Medulla oblongata (tissue), 1 donor: Measurements from ENCODE around the gene CCL7.

Experiments used
- DNase-seq: peaks from one replicate; pipeline ENCODE4 v3.0.0-alpha.2; 2015; ENCODE audit errors: extremely low spot score

CCL7 gene

DNA sequence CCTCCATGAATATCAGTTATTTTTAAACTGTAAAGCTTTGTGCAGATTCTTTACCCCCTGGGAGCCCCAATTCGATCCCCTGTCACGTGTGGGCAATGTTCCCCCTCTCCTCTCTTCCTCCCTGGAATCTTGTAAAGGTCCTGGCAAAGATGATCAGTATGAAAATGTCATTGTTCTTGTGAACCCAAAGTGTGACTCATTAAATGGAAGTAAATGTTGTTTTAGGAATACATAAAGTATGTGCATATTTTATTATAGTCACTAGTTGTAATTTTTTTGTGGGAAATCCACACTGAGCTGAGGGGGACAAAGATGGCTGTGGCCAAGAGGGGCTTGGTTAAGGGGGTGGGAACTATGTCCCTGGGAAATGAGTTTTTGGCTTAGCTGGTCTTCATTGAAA lies 17.9 kb downstream of the CCL7 start:
- DNase-seq, result no peak

DNA sequence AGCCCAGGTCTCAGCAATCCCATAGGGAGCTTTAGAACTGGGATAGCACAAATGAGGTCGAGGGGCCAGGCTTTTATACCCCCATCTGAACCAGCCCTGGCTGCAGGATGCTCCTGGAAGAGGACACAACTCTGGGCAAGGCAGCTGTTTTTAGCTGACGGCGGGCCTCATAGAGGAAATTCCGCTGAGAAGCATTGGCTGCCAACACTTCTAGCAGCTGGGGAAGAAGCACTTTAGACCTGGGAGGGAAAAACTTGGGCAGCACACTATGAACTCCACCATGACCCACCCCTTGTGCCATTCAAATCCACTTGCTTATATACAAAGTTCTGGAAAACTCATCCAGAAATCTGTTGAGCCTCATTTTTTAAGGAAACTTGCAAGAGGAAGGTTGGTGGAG lies 20.6 kb downstream of the CCL7 start:
- DNase-seq, result no peak

DNA sequence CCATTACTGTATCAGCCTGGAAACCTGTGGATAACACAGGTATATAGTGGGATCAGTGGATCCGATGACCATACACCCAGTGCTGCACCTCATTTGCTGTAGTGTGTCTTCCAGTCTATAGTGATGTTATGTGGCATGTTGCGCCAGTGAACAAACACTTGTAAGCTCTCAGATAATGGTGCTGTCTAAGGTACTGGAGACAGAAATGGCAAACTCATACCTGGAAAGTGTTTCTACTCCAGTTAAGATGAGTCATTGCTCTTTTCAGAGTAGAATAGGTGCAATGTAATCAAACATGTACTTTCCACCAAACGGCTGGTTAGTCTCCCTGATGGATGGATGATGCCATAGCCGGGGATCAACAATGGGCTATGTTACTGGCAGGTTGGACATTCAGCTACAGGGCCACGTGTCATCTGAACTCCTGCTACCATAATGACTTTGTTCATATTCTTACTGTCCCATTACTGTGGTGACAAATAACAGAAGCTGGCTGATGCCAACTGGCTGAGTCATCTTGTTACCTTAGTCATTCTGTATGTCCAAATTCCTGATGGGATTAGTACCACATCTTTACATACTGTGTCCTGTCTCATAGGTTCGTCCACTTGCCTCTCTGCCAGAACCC lies 21.8 kb downstream of the CCL7 start:
- no peak for DNase-seq

DNA sequence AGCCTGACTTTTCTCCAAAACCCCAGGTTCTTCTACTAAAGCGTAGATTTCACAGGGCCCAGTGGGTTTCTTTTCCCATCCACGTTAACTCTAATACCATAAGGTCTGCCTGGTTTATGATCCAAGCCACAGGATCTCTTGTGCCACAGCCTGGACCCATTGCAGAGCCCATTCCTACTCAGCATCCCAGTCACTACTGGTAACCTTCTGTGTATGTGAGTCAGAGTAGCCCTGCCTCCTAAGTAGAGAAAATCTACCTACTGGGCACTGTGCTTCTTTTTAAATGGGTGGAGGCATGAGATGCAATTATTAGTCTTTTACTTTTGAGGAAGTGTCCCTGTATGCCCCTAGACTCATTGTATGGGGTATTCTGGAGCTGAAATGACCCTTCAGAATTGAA lies 29.0 kb downstream of the CCL7 start:
- no peak for DNase-seq

DNA sequence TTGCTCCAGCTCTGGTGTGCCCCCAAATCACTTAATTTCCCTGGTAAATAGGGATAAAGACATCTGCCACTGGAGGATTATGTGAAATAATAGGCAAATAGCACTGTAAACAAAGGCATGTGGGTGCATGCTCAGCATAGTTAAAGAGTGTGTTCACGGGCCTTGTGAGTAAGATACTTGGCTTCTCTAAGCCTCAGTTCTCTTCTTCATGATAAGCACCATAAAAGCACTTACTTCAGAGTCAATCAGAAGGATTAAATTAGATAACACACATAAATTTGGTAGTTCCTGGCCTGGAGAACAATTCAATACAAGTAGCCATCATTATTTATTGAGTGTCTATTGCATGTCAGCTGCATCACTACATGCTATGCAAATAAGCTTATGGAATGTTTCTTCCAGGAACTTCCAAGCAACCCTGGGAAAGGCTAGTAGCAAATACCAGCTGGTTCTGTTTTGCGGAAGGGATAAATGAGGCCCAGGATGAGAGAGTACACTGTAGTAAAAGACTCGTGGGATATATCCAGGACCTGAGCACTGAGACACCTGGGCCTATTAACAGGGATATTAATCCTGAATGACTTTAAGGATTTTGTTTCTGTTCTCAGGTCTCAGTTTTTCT lies 30.0 kb downstream of the CCL7 start:
- DNase-seq, result no peak

DNA sequence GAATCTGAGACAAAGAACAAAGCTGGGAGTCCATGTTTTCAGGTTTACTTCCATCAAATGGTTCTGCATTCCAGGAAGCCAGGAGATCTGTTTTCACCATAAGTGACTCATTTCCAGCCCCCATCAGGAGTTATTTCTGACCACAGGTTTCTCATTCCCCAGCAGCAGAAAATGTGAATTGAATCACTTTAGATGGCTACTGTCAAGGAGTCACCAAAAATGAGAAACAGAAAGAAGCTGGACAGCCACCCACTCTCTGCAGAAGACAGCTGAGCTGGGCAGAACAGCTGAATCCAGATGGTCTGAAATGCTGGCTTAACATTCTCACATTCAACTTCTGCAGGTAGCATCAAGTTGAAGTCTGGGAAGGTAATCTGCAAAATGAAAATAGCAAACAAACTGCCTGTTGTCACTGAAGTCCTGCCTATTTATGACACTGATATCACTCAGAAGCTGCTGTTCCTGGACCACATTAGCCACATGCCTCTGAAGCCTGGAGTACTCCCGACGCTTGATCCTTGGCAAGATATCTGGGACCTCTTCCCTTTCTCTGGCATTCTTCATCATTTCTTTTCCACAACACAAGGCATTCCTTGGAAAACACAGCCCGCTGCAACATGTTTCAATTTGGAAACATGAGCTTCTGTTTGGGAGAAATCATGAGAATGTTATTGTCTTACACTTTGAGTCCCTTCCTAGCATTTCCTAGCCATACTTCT lies 30.8 kb downstream of the CCL7 start:
- DNase-seq, result no peak

DNA sequence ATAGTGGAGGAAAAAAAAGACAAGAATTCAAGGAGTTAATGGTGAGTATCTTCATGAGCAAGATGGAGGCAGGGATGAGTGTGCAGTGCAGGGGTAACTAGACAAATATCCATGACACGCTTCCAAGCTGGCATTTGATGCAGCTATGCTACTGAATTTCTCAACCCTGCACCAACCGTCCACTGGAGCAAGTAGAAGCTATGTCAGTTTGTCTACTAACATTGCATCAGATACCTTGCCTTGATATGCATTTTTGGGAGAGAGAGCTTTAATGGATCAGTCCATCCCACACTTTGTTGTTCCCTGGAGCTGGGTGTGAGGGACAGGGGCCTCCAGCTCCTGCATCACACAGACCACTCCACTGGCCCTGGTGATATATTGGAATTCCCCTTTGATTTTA lies 32.0 kb downstream of the CCL7 start:
- no peak for DNase-seq

DNA sequence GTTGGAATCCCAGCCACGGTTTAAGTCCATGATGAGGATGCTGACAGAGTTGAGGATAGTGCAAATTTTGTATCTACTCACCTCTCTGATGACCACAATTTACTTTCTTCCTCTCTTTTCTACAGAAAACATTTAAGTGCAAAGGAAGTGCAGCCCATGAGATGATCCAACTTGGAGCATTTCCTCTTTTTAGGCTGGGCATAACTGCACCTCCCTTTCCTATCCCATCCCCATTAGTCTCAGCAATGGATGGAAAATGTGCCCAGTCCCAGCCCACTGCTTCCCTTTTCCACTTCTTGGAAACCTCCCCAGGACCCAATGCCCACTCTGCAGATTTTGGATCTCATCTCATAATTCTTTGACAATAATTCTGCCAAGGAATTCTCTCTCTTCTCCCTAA lies 32.6 kb downstream of the CCL7 start:
- no peak for DNase-seq

DNA sequence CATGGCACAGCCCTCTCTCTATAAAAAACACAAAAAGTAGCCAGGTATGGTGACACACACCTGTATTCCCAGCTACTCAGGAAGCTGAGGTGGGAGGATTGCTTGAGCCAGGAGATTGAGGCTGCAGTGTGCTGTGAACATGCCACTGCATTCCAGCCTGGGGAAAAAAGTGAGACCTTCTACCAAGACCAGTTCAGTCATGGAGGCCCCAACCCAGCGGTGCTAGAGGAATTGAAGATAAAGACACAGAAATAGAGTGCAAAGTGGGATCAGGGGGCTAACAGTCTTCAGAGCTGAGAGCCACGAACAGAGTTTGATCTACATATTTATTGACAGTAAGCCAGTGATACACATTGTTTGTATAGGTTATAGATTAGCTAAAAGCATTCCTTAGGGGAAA lies 33.6 kb downstream of the CCL7 start:
- DNase-seq, result no peak

DNA sequence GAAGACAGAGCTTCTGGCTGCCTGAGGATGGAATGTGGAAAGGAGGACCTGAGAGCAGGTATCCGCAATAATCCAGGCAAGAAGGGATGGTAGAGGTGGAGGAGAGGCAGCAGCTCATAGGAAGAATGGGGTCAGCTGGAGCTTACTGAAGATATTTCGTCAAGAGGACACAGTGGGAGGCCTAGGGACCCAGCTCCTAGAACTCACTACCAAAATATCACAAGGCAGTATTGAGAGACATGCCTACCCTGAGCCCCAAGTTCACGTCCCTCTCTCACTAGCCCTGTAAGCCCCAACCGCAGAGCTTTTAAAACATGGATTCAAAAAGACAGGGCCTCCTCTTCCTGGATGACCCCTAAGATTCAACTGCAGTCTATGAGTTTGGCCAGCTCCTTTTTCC lies 35.0 kb downstream of the CCL7 start:
- DNase-seq, result no peak

DNA sequence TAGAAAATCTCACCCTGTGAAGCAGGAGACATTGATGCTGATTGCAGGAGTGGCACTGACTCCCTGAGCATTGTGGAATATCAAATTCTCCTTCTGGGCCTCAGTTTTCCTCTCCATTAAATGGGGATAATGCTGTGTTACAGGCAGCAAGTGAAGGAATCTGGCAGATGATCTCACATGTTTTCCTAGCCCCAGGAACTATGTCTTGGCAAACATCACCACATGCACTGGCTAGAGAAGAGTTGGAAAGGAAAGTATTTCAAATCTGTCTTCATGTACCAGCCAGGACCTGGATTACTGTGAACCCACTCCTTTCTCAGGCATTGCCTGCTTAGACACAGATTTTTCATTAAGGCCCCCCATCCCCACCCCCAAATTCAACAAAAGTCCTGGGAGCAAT lies 35.6 kb downstream of the CCL7 start:
- no peak for DNase-seq

DNA sequence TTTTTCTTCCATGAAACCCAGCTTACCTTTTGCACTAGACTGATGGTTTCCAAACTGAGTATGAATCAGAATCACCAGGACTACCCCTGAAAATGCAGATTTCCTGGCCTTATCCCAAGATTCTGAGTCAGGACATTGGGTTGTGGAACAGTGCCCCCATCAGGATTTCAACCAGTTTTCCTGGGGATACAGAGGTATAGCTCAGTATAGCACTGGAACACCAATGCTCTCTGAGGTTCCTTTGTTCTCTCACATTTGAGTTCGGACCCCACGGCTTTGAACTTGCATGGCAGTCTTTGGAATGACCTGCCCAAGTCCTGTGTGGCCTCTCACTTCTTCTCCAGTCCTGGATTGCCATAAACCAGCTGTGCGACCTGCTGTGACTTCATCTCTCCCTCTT lies 36.4 kb downstream of the CCL7 start:
- peak; percentile 62 for DNase-seq

DNA sequence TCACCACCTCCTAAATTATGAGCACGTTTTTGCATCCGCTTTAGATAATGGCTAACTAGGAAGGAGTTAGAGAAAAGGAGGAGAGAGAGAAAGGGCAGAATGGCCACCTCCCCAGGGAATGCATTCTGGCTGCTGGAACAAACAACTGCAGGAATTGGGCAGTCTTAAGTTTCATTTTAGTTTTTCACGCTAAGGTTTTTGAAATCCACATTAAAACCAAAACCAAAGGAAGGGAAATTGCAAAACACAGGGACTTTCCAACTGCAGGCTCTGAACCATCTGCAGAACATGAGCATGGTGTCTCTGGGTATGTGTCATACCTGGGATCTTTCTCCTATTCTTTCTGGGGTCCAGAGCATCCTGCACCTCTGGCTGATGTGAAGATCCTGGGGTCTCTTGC lies 37.1 kb downstream of the CCL7 start:
- DNase-seq, result peak; percentile 7

DNA sequence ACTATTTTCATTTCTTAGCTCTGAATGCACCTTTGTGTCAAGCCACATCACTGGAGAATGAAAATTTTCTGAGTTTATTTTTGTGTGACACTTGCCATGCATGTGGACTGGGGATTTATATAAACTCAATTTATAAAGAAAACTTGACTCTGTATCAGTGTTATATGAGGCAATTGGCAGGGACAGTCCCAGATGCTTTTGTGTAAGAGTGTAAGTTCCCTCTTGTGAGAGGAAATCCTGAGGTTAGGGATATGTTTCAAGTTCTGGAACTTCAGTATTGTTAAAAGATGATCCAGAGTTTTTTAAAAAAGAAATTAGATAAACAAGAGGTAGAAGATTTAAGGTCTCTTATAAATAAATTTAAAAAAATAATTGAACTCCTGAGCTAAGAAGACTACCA lies 38.4 kb downstream of the CCL7 start:
- DNase-seq, result no peak

DNA sequence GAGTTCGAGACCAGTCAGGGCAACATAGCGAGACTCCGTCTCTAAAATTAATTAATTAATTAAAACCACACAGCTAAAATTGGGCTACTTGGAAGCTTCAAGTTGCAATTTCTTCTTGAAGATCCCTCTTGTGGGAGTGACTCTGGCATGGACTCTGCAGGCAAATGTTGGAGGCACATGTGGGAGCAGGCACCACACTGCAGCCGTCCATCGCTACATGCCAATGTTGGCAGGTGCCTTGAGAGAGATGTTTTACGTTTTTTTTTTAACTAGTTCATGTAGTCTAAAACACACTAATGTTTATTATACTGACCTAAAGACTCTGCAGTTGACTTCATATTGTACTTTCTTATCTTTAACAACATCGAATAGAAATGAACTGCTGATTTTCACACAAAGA lies 41.3 kb downstream of the CCL7 start:
- no peak for DNase-seq

DNA sequence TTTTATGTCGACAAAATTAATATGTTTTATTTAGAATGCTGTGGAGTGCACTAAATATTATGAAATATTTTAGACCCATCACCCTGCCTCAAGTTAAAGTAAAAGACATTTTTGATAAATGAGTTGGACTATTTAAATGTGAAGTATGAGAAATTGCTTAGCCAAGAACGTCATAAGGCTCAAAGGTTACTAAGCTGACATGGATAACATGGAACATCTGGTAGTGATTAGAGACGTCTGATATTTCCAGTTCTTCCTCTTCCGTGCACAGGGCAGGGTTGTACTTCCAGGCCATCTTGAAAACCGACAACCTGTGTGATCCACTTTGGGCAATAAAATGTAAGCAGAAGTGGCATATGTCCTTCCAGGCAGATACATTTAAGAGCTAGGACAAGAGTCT lies 42.1 kb downstream of the CCL7 start:
- DNase-seq, result no peak

DNA sequence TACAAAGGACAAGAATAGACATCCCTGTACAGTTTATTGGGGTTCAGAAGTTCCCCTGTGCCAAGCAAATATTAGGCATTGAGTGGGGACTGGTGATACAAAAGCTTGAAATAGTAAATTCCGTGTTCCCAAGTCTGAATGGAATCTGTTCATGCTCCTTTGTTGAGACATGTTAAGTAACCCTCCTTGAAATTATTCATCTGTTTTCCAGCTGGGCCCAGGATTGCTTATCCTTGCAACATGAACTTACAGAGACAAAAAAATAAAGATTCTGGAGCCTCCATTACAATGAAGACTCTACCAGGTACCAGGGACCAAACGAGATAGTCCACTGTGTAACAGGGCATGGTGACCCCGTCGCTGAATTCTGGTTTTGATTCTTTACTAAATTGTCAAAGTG lies 43.1 kb downstream of the CCL7 start:
- no peak for DNase-seq

DNA sequence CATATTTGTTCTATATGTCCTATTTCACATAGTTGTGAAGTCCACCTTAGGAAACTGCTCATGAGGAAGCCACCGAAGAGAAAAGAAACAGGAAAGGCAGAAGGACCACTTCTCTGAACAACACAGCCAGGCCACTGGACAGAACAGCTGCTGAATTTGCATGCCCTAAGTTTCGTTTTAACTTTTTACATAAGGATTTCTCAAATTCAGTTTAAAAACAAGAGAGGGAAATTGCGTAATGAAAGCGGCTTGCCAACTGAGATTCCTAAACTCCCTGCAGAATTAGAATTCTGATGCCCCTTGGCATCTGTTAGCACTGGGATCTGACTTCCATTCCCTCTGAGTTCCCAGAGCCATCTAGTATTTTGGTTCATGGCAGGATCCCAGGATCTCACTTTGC lies 44.3 kb downstream of the CCL7 start:
- peak; percentile 36 for DNase-seq

DNA sequence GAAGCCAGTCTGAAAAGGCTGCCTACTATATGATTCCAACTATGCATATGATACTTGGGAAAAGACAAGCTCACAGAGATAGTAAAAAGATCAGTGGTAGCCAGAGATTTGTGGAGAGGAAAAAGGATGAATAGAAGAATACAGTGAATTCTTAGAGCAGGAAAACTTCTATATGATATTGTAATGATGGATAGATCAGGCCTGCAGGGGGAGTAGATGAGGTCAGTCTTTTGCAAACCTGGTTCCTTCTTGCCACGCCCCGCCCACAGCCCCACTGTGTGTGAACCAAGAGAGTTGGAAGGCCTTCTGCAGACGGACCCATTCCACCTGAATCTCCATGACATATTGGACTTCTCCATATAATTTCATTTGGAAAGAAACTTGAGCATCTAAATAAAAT lies 48.5 kb downstream of the CCL7 start:
- no peak for DNase-seq

DNA sequence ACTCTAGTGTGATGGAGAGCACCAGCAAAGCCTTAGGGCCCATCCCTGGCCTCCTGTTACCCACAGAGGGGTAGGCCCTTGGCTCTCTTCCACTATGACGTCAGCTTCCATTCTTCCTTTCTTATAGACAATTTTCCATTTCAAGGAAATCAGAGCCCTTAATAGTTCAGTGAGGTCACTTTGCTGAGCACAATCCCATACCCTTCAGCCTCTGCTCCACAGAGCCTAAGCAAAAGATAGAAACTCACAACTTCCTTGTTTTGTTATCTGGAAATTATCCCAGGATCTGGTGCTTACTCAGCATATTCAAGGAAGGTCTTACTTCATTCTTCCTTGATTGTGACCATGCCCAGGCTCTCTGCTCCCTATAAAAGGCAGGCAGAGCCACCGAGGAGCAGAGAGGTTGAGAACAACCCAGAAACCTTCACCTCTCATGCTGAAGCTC lies 49.0 kb downstream of the CCL7 start, which contains the start of gene CCL8:
Gene CCL8 (plus strand): TSS at position 397 of the 445 bp plus-strand sequence. CDS start 67 bp downstream, outside the sequence.
- peak; percentile 25 for DNase-seq
